ENCODE results near the gene TMEM61.

TMEM61 gene

DNA sequence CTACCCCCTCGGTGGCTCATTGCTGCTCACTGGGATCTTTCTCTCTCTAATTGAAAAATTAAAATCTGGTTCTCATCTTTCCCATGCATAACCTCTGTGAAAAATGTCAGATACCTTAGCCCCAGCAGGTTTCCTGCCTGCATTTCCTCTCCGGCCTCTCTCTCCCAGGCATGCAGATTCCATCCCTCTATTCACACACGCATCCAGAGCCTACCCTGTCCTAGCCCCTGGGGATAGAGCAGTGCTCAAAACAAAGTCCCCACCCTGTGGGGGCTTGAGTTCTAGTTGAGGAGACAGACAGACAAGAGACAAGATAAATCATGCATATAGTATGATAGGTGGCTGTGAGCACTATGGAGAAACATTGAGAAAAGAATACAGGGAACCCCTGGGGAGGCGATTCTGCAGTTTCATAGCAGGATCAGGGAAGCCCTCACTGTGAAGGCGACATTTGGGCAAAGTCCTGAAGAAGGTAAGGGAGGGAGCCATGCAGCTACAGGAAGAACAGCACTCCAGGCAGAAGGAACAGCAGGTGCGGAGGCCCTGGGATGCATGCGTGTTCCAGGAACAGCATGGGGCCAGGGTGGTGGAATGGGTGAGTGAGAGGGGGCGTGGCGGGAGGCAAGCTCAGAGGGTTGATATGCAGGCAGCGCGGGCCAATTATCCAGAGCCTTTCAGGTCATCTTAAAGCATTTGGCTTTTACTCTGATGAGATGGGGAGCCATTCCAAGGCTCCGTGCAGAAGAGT is 14.8 kb downstream of the TMEM61 start:
- DNase-seq: no peak
- H3K9me3 Mint-ChIP-seq: no peaks in the 10 kb centered on the region
- H3K4me3 Mint-ChIP-seq: peak overlapping the region; percentile 34
- peaks cover 75% of the 10 kb centered on the region for H3K27me3 Mint-ChIP-seq (ENCODE audit: low read depth, poor library complexity)
- TF ChIP-seq, protein P1, sequence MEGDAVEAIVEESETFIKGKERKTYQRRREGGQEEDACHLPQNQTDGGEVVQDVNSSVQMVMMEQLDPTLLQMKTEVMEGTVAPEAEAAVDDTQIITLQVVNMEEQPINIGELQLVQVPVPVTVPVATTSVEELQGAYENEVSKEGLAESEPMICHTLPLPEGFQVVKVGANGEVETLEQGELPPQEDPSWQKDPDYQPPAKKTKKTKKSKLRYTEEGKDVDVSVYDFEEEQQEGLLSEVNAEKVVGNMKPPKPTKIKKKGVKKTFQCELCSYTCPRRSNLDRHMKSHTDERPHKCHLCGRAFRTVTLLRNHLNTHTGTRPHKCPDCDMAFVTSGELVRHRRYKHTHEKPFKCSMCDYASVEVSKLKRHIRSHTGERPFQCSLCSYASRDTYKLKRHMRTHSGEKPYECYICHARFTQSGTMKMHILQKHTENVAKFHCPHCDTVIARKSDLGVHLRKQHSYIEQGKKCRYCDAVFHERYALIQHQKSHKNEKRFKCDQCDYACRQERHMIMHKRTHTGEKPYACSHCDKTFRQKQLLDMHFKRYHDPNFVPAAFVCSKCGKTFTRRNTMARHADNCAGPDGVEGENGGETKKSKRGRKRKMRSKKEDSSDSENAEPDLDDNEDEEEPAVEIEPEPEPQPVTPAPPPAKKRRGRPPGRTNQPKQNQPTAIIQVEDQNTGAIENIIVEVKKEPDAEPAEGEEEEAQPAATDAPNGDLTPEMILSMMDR (IDR thresholded peaks at IDR 0.05): no peak
- H3K27ac Mint-ChIP-seq: no peak overlapping the region
- H3K36me3 Mint-ChIP-seq (ENCODE audit: low read depth): no peaks in the 10 kb centered on the region
- H3K4me1 Mint-ChIP-seq: peaks cover 43% of the 10 kb centered on the region

DNA sequence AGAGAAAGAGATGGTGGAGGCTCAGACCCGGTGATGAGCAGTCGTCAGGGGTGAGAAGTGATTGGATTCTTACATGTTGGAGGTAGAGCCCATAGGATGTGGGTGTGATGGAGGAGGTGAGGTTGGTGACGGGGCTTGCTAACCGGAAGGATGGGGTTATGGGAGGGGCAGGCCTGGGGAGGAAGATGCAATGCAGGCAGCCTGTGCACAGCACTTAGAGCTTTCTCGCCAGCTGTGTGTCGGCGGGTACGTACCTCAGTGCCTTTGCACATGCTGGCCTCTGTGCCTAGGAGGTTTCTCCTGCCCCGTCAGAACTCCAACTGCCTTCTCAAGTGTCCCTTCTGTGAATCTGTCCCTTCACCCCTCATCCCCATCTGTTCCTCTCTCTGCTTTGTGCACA is 15.4 kb downstream of the TMEM61 start:
- no peak for DNase-seq
- Mint-ChIP-seq H3K27me3 (ENCODE audit: low read depth, poor library complexity) (peaks cover 73% of the 10 kb centered on the region), H3K4me1 (peaks cover 43% of the 10 kb centered on the region), H3K4me3 (no peak overlapping the region), H3K27ac (no peak overlapping the region), H3K9me3 (no peaks in the 10 kb centered on the region), H3K36me3 (ENCODE audit: low read depth) (no peaks in the 10 kb centered on the region)
- TF ChIP-seq, protein P1 (IDR thresholded peaks at IDR 0.05): no peak

DNA sequence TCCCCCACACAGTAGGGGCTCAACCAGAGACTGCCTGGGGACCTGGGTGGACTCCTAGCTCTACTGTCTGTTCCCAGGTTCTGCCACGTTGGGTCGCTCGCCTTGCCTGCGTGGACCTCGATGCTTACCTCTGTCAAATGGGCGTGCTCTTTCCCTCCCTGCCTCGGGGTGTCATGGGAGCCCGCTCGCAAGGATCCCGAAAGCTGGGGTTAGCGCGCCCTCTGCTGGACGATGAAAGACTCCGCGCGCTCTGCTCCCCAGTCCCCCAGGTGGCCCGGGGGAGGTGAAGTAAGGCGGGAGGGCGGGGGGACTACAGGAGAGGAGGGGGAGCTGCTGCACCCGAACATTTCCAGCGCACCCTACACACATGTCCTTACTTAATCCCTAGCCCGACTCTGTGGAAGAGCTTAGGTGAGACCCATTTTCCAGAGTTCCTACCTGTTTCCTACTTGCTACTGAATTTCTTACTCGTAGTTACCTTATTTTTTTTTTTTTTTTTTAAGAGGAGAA is 16.0 kb downstream of the TMEM61 start:
- peak overlapping the region; percentile 73 for H3K4me3 Mint-ChIP-seq
- H3K36me3 Mint-ChIP-seq (ENCODE audit: low read depth): no peaks in the 10 kb centered on the region
- TF ChIP-seq, protein P1 (IDR thresholded peaks at IDR 0.05): peak; percentile 72
- no peaks in the 10 kb centered on the region for H3K9me3 Mint-ChIP-seq
- peaks cover 68% of the 10 kb centered on the region for H3K27me3 Mint-ChIP-seq (ENCODE audit: low read depth, poor library complexity)
- H3K27ac Mint-ChIP-seq: no peak overlapping the region
- peaks cover 43% of the 10 kb centered on the region for H3K4me1 Mint-ChIP-seq
- DNase-seq: peak; percentile 82

DNA sequence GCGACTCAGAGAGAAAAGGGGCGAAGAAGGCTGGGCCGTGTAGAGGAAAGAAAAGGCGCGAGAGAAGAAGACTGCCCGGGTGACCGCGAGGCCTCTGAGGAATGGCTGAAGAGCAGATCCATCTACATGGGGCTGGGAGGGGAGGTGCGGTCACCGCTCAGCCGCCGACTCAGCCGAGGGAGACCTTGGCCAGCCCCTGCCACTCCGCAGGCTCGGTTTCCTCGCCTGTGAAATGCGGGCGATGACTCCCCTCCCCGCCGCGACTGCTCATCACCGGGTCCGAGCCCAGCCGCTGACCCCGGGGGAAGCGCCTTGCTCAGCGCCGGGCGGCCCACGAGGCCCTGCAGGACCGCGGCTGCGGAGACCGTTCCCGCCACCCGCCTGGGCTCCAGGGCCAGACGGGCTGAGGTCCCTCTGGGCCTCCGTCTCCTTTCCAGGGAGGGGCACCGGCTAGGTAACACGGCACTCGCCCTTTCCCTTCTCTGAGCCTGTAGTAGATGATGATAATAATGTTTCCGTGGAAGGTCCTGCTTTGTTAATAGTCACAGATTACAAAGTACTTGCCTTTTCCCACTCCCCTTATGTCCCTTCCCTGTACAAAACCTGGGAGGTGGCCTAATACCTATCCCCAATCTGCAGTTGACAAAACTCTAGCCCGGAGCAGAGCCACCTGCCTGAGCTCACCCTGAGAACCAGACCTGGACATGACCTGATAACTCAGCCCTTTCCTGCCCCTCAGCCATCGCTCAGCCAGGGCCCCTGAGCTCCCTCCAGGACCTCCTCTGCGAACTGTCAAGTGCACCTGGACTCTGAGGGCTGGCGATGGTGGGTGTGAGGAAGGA is 16.7 kb downstream of the TMEM61 start:
- no peaks in the 10 kb centered on the region for H3K9me3 Mint-ChIP-seq
- no peaks in the 10 kb centered on the region for H3K36me3 Mint-ChIP-seq (ENCODE audit: low read depth)
- H3K4me3 Mint-ChIP-seq: peak overlapping the region; percentile 73
- DNase-seq: peak; percentile 36
- TF ChIP-seq, protein P1 (IDR thresholded peaks at IDR 0.05): no peak
- no peak overlapping the region for H3K27ac Mint-ChIP-seq
- H3K27me3 Mint-ChIP-seq (ENCODE audit: low read depth, poor library complexity): peaks cover 61% of the 10 kb centered on the region
- peaks cover 43% of the 10 kb centered on the region for H3K4me1 Mint-ChIP-seq

DNA sequence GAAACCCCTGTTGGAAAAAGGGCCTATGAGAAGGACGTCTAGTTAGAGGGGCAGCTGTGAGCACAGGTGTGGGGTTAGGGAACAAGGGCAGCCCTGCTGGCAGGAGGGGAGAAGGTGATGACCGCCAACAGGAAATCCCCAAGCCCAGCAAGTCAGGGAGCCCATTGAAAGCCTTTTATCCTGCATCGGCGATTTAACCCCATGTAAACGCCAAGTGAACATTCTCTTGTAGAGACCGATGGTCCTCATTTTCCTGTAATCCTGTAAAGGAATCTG is 17.2 kb downstream of the TMEM61 start:
- Mint-ChIP-seq H3K4me3 (peak overlapping the region; percentile 69), H3K27me3 (ENCODE audit: low read depth, poor library complexity) (peaks cover 61% of the 10 kb centered on the region), H3K27ac (no peak overlapping the region), H3K4me1 (peaks cover 43% of the 10 kb centered on the region), H3K36me3 (ENCODE audit: low read depth) (no peaks in the 10 kb centered on the region), H3K9me3 (no peaks in the 10 kb centered on the region)
- TF ChIP-seq, protein P1 (IDR thresholded peaks at IDR 0.05): no peak
- DNase-seq: no peak

Measured in nephron progenitor cell (in vitro differentiated cells).